Measurements from ENCODE around the gene YEATS2. TPM values are rescaled to one million over a fixed set of nuclear protein-coding genes. Genes with fewer than 3 reads are reported as not detected.
A peak's percentile ranks its signal among the peaks of the same experiment; 100 is the strongest.

The YEATS2 gene
- total RNA-seq, 1 donor: 17.0 TPM

GRCh38 chr3:183818706-183819624 lies 121.4 kb downstream of the YEATS2 start:
- no peaks in the 10 kb centered on the region for H3K9me3 ChIP-seq (ENCODE audit: low read depth, low read length)
- peaks cover 5% of the 10 kb centered on the region for H3K4me1 ChIP-seq (ENCODE audit: insufficient read depth, low read length)
- no peak overlapping the region for H3K4me3 ChIP-seq (ENCODE audit: low read length)
- no peaks in the 10 kb centered on the region for H3K27me3 ChIP-seq (ENCODE audit: insufficient read depth, low read length)

- no peaks in the 10 kb centered on the region for H3K27me3 ChIP-seq (ENCODE audit: insufficient read depth, low read length)
- H3K4me1 ChIP-seq (ENCODE audit: insufficient read depth, low read length): peaks cover 14% of the 10 kb centered on the region
- H3K4me3 ChIP-seq (ENCODE audit: low read length): no peak overlapping the region
- H3K9me3 ChIP-seq (ENCODE audit: low read depth, low read length): no peaks in the 10 kb centered on the region
These were observed 122.2 kb downstream of the YEATS2 start for GRCh38 chr3:183819831-183820230.

- H3K4me1 ChIP-seq (ENCODE audit: insufficient read depth, low read length): peaks cover 21% of the 10 kb centered on the region
- no peaks in the 10 kb centered on the region for H3K27me3 ChIP-seq (ENCODE audit: insufficient read depth, low read length)
- H3K9me3 ChIP-seq (ENCODE audit: low read depth, low read length): no peaks in the 10 kb centered on the region
- no peak overlapping the region for H3K4me3 ChIP-seq (ENCODE audit: low read length)
These were observed 125.0 kb downstream of the YEATS2 start for GRCh38 chr3:183822631-183823030.

GRCh38 chr3:183823963-183824362 lies 126.4 kb downstream of the YEATS2 start:
- no peaks in the 10 kb centered on the region for H3K27me3 ChIP-seq (ENCODE audit: insufficient read depth, low read length)
- H3K4me1 ChIP-seq (ENCODE audit: insufficient read depth, low read length): peaks cover 21% of the 10 kb centered on the region
- H3K9me3 ChIP-seq (ENCODE audit: low read depth, low read length): no peaks in the 10 kb centered on the region
- no peak overlapping the region for H3K4me3 ChIP-seq (ENCODE audit: low read length)

- peak overlapping the region; percentile 40 for H3K4me3 ChIP-seq (ENCODE audit: low read length)
These were observed 127.3 kb downstream of the YEATS2 start for GRCh38 chr3:183824761-183825455.

GRCh38 chr3:183825456-183826161 lies 128.0 kb downstream of the YEATS2 start, which contains the start of gene MAP6D1:
TSS of gene MAP6D1 (minus strand) at chr3:183825577. CDS start at chr3:183825547, 30 bp downstream.
- peak within 1 kb of the TSS; percentile 40 for H3K4me3 ChIP-seq (ENCODE audit: low read length)
- no peaks in the 10 kb centered on the region for H3K9me3 ChIP-seq (ENCODE audit: low read depth, low read length)
- H3K4me1 ChIP-seq (ENCODE audit: insufficient read depth, low read length): peaks cover 21% of the 10 kb centered on the region
- H3K27me3 ChIP-seq (ENCODE audit: insufficient read depth, low read length): no peaks in the 10 kb centered on the region

More at GRCh38 chr3:183824761-183825455, 127.3 kb downstream of the YEATS2 start:
- Histone ChIP-seq H3K27me3 (ENCODE audit: insufficient read depth, low read length) (no peaks in the 10 kb centered on the region), H3K9me3 (ENCODE audit: low read depth, low read length) (no peaks in the 10 kb centered on the region), H3K4me1 (ENCODE audit: insufficient read depth, low read length) (peaks cover 21% of the 10 kb centered on the region)

- Histone ChIP-seq H3K4me1 (ENCODE audit: insufficient read depth, low read length) (peaks cover 21% of the 10 kb centered on the region), H3K27me3 (ENCODE audit: insufficient read depth, low read length) (no peaks in the 10 kb centered on the region)
These were observed 129.1 kb downstream of the YEATS2 start for GRCh38 chr3:183826448-183827250.

GRCh38 chr3:183827809-183828537 lies 130.4 kb downstream of the YEATS2 start:
- no peaks in the 10 kb centered on the region for H3K9me3 ChIP-seq (ENCODE audit: low read depth, low read length)
- H3K4me3 ChIP-seq (ENCODE audit: low read length): no peak overlapping the region
- H3K4me1 ChIP-seq (ENCODE audit: insufficient read depth, low read length): peaks cover 21% of the 10 kb centered on the region
- no peaks in the 10 kb centered on the region for H3K27me3 ChIP-seq (ENCODE audit: insufficient read depth, low read length)

More at GRCh38 chr3:183826448-183827250, 129.1 kb downstream of the YEATS2 start:
- Histone ChIP-seq H3K4me3 (ENCODE audit: low read length) (no peak overlapping the region), H3K9me3 (ENCODE audit: low read depth, low read length) (no peaks in the 10 kb centered on the region)

- Histone ChIP-seq H3K4me3 (ENCODE audit: low read length) (no peak overlapping the region), H3K9me3 (ENCODE audit: low read depth, low read length) (no peaks in the 10 kb centered on the region), H3K4me1 (ENCODE audit: insufficient read depth, low read length) (peaks cover 20% of the 10 kb centered on the region), H3K27me3 (ENCODE audit: insufficient read depth, low read length) (no peaks in the 10 kb centered on the region)
These were observed 130.9 kb downstream of the YEATS2 start for GRCh38 chr3:183828538-183828870.

- H3K4me3 ChIP-seq (ENCODE audit: low read length): no peak overlapping the region
- peaks cover 11% of the 10 kb centered on the region for H3K4me1 ChIP-seq (ENCODE audit: insufficient read depth, low read length)
- H3K9me3 ChIP-seq (ENCODE audit: low read depth, low read length): no peaks in the 10 kb centered on the region
- no peaks in the 10 kb centered on the region for H3K27me3 ChIP-seq (ENCODE audit: insufficient read depth, low read length)
These were observed 131.9 kb downstream of the YEATS2 start for GRCh38 chr3:183829466-183829865.

GRCh38 chr3:183830187-183830586 lies 132.6 kb downstream of the YEATS2 start:
- H3K27me3 ChIP-seq (ENCODE audit: insufficient read depth, low read length): no peaks in the 10 kb centered on the region
- no peak overlapping the region for H3K4me3 ChIP-seq (ENCODE audit: low read length)
- no peaks in the 10 kb centered on the region for H3K9me3 ChIP-seq (ENCODE audit: low read depth, low read length)
- peaks cover 4% of the 10 kb centered on the region for H3K4me1 ChIP-seq (ENCODE audit: insufficient read depth, low read length)

GRCh38 chr3:183833516-183833915 lies 135.9 kb downstream of the YEATS2 start:
- no peaks in the 10 kb centered on the region for H3K9me3 ChIP-seq (ENCODE audit: low read depth, low read length)
- H3K4me3 ChIP-seq (ENCODE audit: low read length): no peak overlapping the region
- H3K27me3 ChIP-seq (ENCODE audit: insufficient read depth, low read length): no peaks in the 10 kb centered on the region
- H3K4me1 ChIP-seq (ENCODE audit: insufficient read depth, low read length): no peaks in the 10 kb centered on the region

GRCh38 chr3:183837390-183837789 lies 139.8 kb downstream of the YEATS2 start:
- Histone ChIP-seq H3K9me3 (ENCODE audit: low read depth, low read length) (no peaks in the 10 kb centered on the region), H3K4me3 (ENCODE audit: low read length) (no peak overlapping the region), H3K27me3 (ENCODE audit: insufficient read depth, low read length) (no peaks in the 10 kb centered on the region), H3K4me1 (ENCODE audit: insufficient read depth, low read length) (no peaks in the 10 kb centered on the region)

- Histone ChIP-seq H3K4me1 (ENCODE audit: insufficient read depth, low read length) (no peaks in the 10 kb centered on the region), H3K4me3 (ENCODE audit: low read length) (no peak overlapping the region), H3K9me3 (ENCODE audit: low read depth, low read length) (no peaks in the 10 kb centered on the region), H3K27me3 (ENCODE audit: insufficient read depth, low read length) (no peaks in the 10 kb centered on the region)
These were observed 140.3 kb downstream of the YEATS2 start for GRCh38 chr3:183837894-183838293.
